HUES48 (cell line): Measurements from ENCODE around the gene ATIC.

Source experiments
- H3K27ac ChIP-seq: one replicate; pipeline ENCODE4 v1.7.0; 2013; ENCODE audit warnings: low read depth, low read length, inconsistent platforms
- H3K27me3 ChIP-seq: 2 replicates; pipeline ENCODE4 v1.6.1; 2013; ENCODE audit warnings: mild to moderate bottlenecking, low read length; ENCODE audit not compliant: control insufficient read depth, insufficient read depth
- H3K36me3 ChIP-seq: 2 replicates; pipeline ENCODE4 v1.6.1; 2013; ENCODE audit warnings: low read length; ENCODE audit not compliant: control insufficient read depth, insufficient read depth
- H3K4me1 ChIP-seq: 2 replicates; pipeline ENCODE4 v1.6.1; 2013; ENCODE audit warnings: mild to moderate bottlenecking, low read length; ENCODE audit not compliant: control insufficient read depth, insufficient read depth
- H3K4me3 ChIP-seq: 2 replicates; pipeline ENCODE4 v1.5.1; 2013; ENCODE audit warnings: mild to moderate bottlenecking, low read depth, low read length
- H3K9ac ChIP-seq: 2 replicates; pipeline ENCODE4 v1.6.1; 2013; ENCODE audit warnings: mild to moderate bottlenecking, low read depth, low read length, moderate library complexity
- H3K9me3 ChIP-seq: 2 replicates; pipeline ENCODE4 v1.6.1; 2013; ENCODE audit warnings: low read length; ENCODE audit not compliant: control insufficient read depth, insufficient read depth

The ATIC gene

GRCh38 chr2:215369181-215369760 is 57.4 kb downstream of the ATIC start:
- Histone ChIP-seq H3K27ac (no peak overlapping the region), H3K9me3 (no peaks in the 10 kb centered on the region), H3K9ac (no peak overlapping the region), H3K36me3 (peaks cover 87% of the 10 kb centered on the region), H3K4me1 (no peaks in the 10 kb centered on the region), H3K27me3 (no peaks in the 10 kb centered on the region), H3K4me3 (no peak overlapping the region)

GRCh38 chr2:215370112-215370965 is 58.5 kb downstream of the ATIC start:
- no peak overlapping the region for H3K27ac ChIP-seq
- H3K4me1 ChIP-seq: no peaks in the 10 kb centered on the region
- peaks cover 87% of the 10 kb centered on the region for H3K36me3 ChIP-seq
- H3K9ac ChIP-seq: no peak overlapping the region
- H3K4me3 ChIP-seq: no peak overlapping the region
- H3K27me3 ChIP-seq: no peaks in the 10 kb centered on the region
- H3K9me3 ChIP-seq: no peaks in the 10 kb centered on the region

- no peak overlapping the region for H3K9ac ChIP-seq
- H3K4me1 ChIP-seq: no peaks in the 10 kb centered on the region
These were observed 60.3 kb downstream of the ATIC start for GRCh38 chr2:215371915-215372897.

GRCh38 chr2:215372968-215373649 is 61.2 kb downstream of the ATIC start:
- Histone ChIP-seq H3K27ac (no peak overlapping the region), H3K4me3 (no peak overlapping the region), H3K9me3 (no peaks in the 10 kb centered on the region), H3K4me1 (no peaks in the 10 kb centered on the region), H3K36me3 (peaks cover 90% of the 10 kb centered on the region), H3K9ac (no peak overlapping the region), H3K27me3 (no peaks in the 10 kb centered on the region)

More at GRCh38 chr2:215371915-215372897, 60.3 kb downstream of the ATIC start:
- Histone ChIP-seq H3K9me3 (no peaks in the 10 kb centered on the region), H3K27me3 (no peaks in the 10 kb centered on the region), H3K27ac (no peak overlapping the region), H3K4me3 (no peak overlapping the region), H3K36me3 (peaks cover 90% of the 10 kb centered on the region)

- H3K27ac ChIP-seq: no peak overlapping the region
- H3K9me3 ChIP-seq: no peaks in the 10 kb centered on the region
- H3K9ac ChIP-seq: no peak overlapping the region
- H3K27me3 ChIP-seq: no peaks in the 10 kb centered on the region
- H3K4me1 ChIP-seq: no peaks in the 10 kb centered on the region
- H3K4me3 ChIP-seq: no peak overlapping the region
- H3K36me3 ChIP-seq: peaks cover 90% of the 10 kb centered on the region
These were observed 62.1 kb downstream of the ATIC start for GRCh38 chr2:215374002-215374401.

- Histone ChIP-seq H3K27ac (no peak overlapping the region), H3K27me3 (no peaks in the 10 kb centered on the region), H3K4me3 (no peak overlapping the region), H3K9me3 (no peaks in the 10 kb centered on the region), H3K4me1 (no peaks in the 10 kb centered on the region), H3K36me3 (peaks cover 86% of the 10 kb centered on the region), H3K9ac (no peak overlapping the region)
These were observed 63.0 kb downstream of the ATIC start for GRCh38 chr2:215374642-215375466.

GRCh38 chr2:215375467-215375830 is 63.6 kb downstream of the ATIC start:
- Histone ChIP-seq H3K9ac (no peak overlapping the region), H3K27me3 (no peaks in the 10 kb centered on the region), H3K9me3 (no peaks in the 10 kb centered on the region), H3K4me1 (no peaks in the 10 kb centered on the region), H3K27ac (no peak overlapping the region), H3K4me3 (no peak overlapping the region), H3K36me3 (peaks cover 86% of the 10 kb centered on the region)

GRCh38 chr2:215376103-215376780 is 64.4 kb downstream of the ATIC start:
- Histone ChIP-seq H3K9ac (no peak overlapping the region), H3K9me3 (no peaks in the 10 kb centered on the region), H3K4me1 (no peaks in the 10 kb centered on the region), H3K36me3 (peaks cover 90% of the 10 kb centered on the region), H3K27me3 (no peaks in the 10 kb centered on the region), H3K4me3 (no peak overlapping the region), H3K27ac (no peak overlapping the region)

- Histone ChIP-seq H3K36me3 (peaks cover 89% of the 10 kb centered on the region), H3K27me3 (no peaks in the 10 kb centered on the region), H3K4me3 (no peak overlapping the region), H3K27ac (no peak overlapping the region), H3K4me1 (no peaks in the 10 kb centered on the region), H3K9ac (no peak overlapping the region), H3K9me3 (no peaks in the 10 kb centered on the region)
These were observed 65.4 kb downstream of the ATIC start for GRCh38 chr2:215377283-215377682.
